ENCODE data around the gene NT5DC4. TPM values are rescaled to one million over a fixed set of nuclear protein-coding genes. Genes with fewer than 3 reads are reported as not detected.

NT5DC4 gene
- total and polyA plus RNA-seq, 2 of the 4 experiments (the other 2 are of a cell fraction), result not detected

- Histone ChIP-seq H3K9me1 (ENCODE audit: insufficient read depth, low read length) (peaks cover 6% of the 10 kb centered on the region), H3K4me3 (ENCODE audit: insufficient read depth, low read depth, low read length) (no peak overlapping the region), H3K14ac (replicated peaks; ENCODE audit: low read depth, low read length) (no peak overlapping the region), H4K8ac (ENCODE audit: low read depth in 2 of 2, low read length in 2 of 2) (no peak overlapping the region), H4K20me1 (ENCODE audit: insufficient read depth, low read length) (no peaks in the 10 kb centered on the region), H2BK20ac (ENCODE audit: low read depth, low read length) (no peak overlapping the region), H2AFZ (replicated peaks; ENCODE audit: low read length, poor library complexity) (no peak overlapping the region), H2BK15ac (ENCODE audit: low read depth, low read length) (no peak overlapping the region), H3K4me1 (ENCODE audit: control insufficient read depth, insufficient read depth, low read length) (peaks cover 7% of the 10 kb centered on the region), H3K27ac (ENCODE audit: insufficient read depth, low read length) (no peak overlapping the region), H2BK120ac (ENCODE audit: low read depth, low read length) (no peak overlapping the region), H3K36me3 (ENCODE audit: control insufficient read depth, insufficient read depth, low read length) (peaks cover 2% of the 10 kb centered on the region; the same call in 1 of the 2 replicates), H3K4ac (ENCODE audit: low read depth, low read length) (no peak overlapping the region), H3K9me3 (ENCODE audit: control insufficient read depth, insufficient read depth, low read length) (no peaks in the 10 kb centered on the region), H2BK5ac (ENCODE audit: low read depth, low read length, poor library complexity, severe bottlenecking) (no peak overlapping the region), H4K91ac (ENCODE audit: insufficient read depth, low read depth, low read length) (no peak overlapping the region), H4K5ac (ENCODE audit: low read depth, low read length) (peak overlapping the region; percentile 11; the same call in 1 of the 2 replicates), H3K23ac (ENCODE audit: low read depth, low read length) (no peak overlapping the region), H3K9ac (ENCODE audit: low read depth, low read length) (no peak overlapping the region), H3K56ac (ENCODE audit: extremely low read depth, insufficient read depth, low read length) (no peak overlapping the region), H2AK9ac (replicated peaks; ENCODE audit: low read depth, low read length, poor library complexity) (no peak overlapping the region), H3K79me1 (ENCODE audit: low read depth in 1 of 2, low read length in 2 of 2) (peaks cover 55 to 65% of the 10 kb centered on the region in 2 experiments), H2AK5ac (ENCODE audit: low read depth, low read length) (no peak overlapping the region), H3K27me3 (ENCODE audit: control insufficient read depth, insufficient read depth, low read length) (no peaks in the 10 kb centered on the region), H3K18ac (ENCODE audit: low read depth, low read length) (no peak overlapping the region), H3K4me2 (ENCODE audit: low read depth, low read length) (no peak overlapping the region)
- dilution Hi-C loops (cut with HindIII; ENCODE audit: low sequenced_read_pairs, unreplicated experiment) (no loop called here), in situ Hi-C loops (cut with MboI; ENCODE audit: low sequenced_read_pairs) (loop anchor here (10.0 kb wide), 1 partner anchor 119 kb away; no protein-coding TSS in a partner anchor), intact Hi-C loops (cut with micrococcal nuclease) (no loop called here)
- DNase-seq, result no peak
- TF ChIP-seq FOS (IDR thresholded peaks at IDR 0.05; ENCODE audit: low read depth, low read length), result no peak
- TF ChIP-seq CEBPB (IDR thresholded peaks at IDR 0.05; ENCODE audit: low read depth, low read length), result no peak
- TF ChIP-seq MAFK (IDR thresholded peaks at IDR 0.05; ENCODE audit: low read depth, low read length), result no peak
- no peak for TF ChIP-seq USF2 (IDR thresholded peaks at IDR 0.05; ENCODE audit: low read depth, low read length)
- no peak for TF ChIP-seq CHD1 (IDR thresholded peaks at IDR 0.05; ENCODE audit: low read depth, low read length)
- TF ChIP-seq ELK1 (IDR thresholded peaks at IDR 0.05; ENCODE audit: borderline replicate concordance, low read depth, low read length), result no peak
- no peak for TF ChIP-seq POLR2A (IDR thresholded peaks at IDR 0.05; ENCODE audit: low read depth, low read length)
- TF ChIP-seq CTCF (conservative IDR thresholded peaks at IDR 0.05; ENCODE audit: low read depth, low read length), result no peak
- no peak for ATAC-seq (ENCODE audit: low read depth)
- WGBS, 2 experiments (ENCODE audit: extremely low coverage in 2 of 2, insufficient read length in 1 of 2), result 100% methylated on average over 1 of the region's 4 CpGs; no CpG with 5 or more reads in 1 of the 2 experiments
- CTCF ChIA-PET, result interaction anchor here (3.6 kb wide), 1 partner anchor 187 kb away, joined by 27 read pairs; no protein-coding TSS in a partner anchor
- no TSS peak for BruUV-seq (replicated peaks)
- POLR2A ChIA-PET (ENCODE audit: unreplicated experiment), result no interaction called here
Observed at GRCh38 chr2:112755444-112755843, 34.6 kb downstream of the NT5DC4 start.

All from IMR-90 (cell line).